ENCODE results near the gene KIRREL3.
A peak's percentile ranks its signal among the peaks of the same experiment; 100 is the strongest.

KIRREL3 gene

DNA sequence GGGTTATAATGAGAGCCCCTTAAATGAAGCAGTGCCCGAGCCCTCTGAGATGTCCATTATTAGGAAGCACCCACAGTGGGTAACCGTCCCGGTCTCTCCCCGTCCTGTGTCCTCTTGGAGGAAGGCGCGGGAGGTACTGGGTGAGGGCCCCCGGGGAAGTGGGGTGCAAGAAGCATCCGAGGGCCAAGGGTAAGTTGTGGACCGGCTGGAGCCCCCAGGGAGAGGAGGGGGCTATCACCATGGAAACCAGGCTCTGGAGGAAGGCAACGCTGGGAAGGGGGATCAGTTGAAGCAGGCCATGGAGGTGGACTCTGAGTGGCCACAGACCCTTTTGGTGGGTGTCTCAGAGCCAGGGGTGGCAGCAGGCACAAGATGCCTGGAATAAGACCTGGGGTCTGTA is 471.5 kb downstream of the KIRREL3 start:
- no peak for DNase-seq (ENCODE audit: low spot score)

DNA sequence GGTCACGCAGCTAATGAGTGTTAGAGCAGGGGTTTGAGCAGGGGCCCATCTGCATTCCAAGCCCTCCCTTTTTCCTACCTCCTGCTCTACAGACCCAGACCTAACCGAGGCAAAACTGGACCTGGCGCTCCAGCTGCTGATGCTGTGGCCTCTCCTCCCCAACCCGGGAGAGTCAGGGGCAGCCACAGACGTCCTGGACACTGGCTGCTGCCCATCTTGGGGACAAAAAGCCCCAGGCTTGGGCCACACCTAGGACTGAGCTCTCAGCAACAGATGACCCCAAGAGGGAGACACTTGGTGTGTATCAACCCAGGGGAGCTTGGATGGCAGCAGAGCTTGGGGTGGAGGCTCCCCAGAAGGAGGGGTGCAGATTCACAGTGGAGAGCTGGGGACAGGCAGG is 472.5 kb downstream of the KIRREL3 start:
- no peak for DNase-seq (ENCODE audit: low spot score)

DNA sequence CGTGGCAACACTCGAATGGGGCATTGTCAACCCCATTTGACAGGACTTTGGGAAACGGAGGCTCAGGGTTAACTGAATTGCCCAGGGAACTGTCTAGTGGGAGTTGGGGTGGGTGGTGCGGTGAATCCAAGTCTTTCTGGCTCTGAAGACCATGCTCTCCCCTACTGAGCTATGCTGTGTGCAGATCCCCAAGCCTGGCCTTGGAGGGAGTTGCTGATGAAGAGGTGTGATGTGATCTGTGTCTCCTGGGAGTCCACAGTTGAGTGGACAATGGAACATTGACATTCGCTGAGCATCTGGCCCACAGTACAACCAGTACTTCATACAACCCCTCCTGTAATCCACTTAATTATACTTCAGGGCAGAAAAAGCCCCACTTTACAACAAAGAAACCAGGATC is 472.9 kb downstream of the KIRREL3 start:
- DNase-seq (ENCODE audit: low spot score): no peak

DNA sequence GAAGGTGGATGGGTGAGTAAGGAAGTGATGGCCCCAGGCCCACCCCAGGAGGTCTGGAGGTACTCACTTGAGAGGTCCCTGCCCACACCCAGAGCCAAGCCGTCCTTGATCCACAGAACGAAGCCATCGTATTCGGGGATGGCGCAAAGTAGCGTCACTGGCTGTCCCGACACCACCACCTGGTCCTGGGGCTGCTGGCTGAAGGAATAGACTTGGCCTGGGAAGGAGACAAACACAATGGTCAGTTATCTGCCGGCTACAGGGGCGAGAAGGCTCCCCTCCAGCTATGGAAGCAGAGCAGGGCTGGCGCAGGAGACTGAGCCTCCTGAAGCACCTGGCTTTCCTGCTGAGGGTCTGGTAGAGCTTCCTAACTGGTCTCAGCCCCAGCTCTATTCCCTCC is 474.1 kb downstream of the KIRREL3 start:
- DNase-seq (ENCODE audit: low spot score): no peak

DNA sequence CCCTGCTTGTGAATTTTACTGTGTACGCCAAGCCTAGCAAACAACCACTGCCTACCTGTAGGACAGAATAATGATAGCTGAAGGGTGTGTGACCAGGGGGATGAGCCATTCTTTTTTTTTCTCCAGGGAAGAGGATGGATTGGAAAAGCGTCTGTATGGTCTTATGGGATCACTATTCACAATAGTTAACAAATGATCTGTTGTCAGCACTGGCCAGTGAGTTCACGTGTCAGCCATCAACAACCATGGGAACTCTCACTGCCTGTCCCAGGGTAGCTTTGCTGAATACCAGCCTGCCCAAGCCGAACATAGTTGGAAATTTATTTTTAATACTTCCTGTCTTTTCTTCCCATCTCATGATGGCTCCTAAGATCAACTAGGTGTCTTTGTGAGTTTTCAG is 474.9 kb downstream of the KIRREL3 start:
- DNase-seq (ENCODE audit: low spot score): no peak

DNA sequence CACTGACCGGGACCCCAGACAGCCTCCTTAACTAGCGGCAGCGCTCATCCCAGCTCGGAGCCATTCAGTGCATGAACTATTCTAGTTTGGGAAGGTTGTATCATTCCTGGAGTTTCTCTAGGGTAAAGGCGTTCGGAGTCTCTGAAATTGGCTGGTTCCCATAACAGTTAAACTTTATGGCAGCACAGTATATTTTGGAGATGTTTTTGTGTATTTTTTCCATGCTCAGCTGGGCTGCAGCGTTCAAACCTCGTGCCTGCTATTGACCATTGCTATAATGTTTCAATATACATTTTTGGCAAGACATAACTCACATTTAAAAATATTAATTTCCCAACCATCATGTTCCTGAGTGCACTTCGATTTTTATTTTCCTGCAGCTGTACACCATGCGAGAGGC is 475.4 kb downstream of the KIRREL3 start:
- no peak for DNase-seq (ENCODE audit: low spot score)

DNA sequence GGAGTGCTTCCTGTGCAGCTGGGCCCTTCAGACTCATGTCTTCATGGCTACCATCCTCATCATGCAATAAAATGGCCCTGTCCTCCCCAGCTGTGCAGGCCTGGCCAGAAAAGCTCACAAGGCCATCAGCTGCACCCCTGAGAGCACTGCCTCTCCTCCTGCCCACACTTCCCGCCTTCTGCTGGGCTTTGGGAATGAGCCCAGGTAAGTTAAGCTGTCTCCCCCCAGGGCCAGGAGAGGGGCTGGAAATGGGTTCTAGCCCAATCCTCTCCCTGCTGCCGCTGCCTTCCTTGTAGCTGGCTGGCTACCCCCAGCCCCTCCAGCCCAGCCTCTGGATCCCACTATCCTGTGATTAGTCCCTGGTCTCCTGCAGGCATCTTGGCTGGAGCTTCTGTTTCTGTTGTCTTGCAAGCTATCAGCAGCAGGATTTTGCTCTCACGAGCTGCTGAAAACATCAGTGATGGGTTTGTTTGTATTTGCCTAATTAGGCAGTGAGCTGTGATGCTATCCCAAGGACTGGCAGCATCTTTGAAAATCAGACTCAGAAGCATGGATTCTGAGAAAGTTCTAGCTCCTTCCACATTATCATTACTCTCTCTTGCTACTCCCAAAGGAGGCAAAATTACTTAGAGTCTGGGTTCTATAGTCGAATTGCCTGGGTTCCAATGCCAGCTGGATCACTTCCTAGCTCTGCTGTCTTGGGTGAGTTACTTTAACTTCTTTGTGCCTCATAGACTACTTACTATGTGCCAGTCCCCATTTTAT is 476.9 kb downstream of the KIRREL3 start:
- no peak for DNase-seq (ENCODE audit: low spot score)

DNA sequence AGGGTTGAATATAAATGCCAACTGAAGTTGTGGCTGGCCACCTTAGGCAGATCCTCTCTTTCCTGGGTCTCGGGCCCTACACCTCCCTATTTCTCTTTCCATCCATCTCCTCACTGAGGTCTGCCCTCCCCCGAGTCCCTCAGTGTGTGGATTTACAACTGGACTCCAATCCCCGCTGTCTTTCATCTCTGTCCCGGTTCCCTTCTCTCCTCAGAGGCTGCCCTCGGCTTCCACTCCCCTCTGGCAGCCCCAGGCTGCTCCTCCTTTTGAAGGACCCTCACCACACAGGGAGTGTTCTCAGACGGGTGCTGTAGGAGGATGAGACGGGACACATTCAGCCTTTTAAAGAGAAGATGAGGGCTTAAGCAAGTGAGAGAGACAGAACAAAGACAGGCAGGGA is 478.0 kb downstream of the KIRREL3 start:
- DNase-seq (ENCODE audit: low spot score): no peak

DNA sequence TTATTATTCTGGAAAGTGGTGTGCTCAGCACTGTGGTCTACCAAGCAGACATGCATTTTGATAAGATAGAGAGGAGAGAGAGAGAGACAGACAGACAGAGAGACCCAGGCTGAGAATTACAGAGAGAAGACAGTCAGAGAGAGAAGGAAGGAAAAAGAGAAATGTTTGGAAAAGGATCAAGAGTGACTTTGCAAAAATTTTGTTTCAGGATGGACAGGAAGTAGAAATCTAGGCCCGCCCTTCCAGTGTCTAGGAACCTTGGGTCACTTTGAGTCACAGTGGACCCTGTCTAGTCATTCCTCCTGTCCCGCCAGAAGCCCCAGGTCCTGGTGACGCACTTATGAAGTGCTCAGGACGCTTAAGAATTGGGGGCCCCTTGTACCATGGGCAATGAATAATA is 478.4 kb downstream of the KIRREL3 start:
- DNase-seq (ENCODE audit: low spot score): peak; percentile 43

DNA sequence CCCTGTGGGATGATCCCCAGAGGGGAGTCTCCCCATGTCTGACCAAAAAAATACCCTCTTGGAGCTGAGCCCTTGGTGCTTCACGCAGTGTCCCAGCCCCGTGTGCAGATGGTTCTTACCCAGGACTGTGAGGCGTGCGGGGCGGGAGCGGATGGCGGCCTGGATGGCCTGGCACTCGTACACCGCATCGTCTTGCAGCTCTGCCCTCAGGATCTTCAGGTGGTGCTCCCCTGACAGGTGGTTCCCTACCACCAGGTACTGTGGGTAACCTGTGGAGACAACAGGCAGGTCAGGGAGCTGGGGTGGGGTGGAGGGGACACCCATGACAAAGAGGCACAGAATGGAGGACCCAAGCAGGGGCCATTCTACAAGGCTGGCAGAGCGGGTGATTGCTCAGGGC is 479.4 kb downstream of the KIRREL3 start:
- DNase-seq (ENCODE audit: low spot score): no peak

DNA sequence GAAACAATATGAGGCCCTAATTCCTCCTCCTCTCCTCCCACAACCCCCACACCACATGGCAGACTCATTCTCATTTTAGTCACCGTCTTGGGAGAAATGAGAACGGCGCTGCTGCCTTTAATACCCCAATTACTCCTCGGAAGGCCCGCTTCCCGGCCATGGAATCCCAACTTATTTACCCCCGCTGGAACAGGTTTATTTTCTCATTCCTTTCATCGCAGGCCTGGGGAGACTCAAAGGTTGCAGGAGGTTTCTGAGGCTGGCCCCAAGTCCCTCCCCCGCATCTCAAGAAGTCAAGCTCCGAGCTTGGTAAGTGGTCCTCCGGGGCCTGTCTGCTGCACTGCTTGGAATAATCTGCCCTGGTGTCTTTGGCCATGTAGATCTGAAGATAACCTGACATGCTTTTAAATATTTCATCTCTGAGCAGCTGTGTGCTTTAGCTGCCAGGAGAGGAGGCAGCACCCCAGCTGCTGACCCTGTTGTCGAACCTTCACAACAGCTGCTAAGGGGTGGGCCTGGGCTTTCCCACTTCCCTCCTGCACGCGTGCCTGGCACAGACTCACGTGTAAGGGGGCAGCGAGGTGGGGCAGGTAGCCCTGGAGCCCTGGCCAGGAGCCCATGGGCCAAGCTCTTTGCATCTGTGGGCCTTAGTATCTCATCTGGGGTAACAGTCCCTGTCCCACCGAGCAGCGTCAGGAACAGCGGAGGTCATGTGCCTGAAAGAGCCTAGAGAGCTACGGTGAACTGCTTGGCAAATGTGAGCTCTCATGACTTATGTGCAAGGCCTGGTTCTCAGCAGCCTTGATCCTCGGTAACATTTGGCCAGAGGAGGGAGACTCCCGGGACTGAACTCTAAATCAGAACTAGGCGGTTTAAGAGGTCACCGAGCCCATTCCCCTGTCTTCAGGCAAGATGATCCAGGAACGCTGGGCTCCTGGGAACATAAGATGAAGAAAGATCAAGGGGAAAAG is 480.5 kb downstream of the KIRREL3 start:
- DNase-seq (ENCODE audit: low spot score): no peak

DNA sequence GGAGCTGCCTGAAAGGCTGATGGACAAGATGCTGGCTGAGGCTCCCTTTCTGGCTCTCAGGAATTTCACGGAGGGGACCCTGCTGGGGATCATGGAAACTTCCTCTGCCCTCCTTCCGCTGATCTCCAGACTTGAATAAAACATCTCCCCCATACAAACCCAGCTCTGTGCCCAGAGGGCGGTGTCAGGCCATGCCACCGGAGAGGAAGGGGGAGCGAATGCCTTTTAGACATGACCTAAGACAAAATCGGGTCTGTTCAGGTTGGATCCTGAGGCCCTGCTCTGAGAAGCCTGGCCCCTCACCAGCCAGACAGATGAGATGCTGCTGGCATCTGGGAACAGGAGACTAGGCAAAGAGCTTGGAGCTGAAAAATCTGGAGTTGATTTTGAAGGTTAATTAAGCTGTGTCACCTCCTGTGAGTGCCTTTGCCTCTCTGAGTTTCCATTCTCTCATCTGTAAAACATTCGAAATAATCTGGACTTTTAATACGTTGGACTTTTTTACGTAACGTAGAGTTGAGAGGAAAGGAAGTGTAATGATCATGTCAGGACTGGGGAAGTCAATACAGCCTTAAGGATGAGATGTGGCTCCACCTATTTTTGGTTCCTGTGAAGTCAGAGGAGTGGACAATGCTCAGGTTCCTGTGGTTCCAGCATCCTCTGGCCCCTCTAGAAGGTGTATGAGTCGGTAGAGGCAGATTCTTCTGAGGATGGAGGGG is 481.4 kb downstream of the KIRREL3 start:
- no peak for DNase-seq (ENCODE audit: low spot score)

DNA sequence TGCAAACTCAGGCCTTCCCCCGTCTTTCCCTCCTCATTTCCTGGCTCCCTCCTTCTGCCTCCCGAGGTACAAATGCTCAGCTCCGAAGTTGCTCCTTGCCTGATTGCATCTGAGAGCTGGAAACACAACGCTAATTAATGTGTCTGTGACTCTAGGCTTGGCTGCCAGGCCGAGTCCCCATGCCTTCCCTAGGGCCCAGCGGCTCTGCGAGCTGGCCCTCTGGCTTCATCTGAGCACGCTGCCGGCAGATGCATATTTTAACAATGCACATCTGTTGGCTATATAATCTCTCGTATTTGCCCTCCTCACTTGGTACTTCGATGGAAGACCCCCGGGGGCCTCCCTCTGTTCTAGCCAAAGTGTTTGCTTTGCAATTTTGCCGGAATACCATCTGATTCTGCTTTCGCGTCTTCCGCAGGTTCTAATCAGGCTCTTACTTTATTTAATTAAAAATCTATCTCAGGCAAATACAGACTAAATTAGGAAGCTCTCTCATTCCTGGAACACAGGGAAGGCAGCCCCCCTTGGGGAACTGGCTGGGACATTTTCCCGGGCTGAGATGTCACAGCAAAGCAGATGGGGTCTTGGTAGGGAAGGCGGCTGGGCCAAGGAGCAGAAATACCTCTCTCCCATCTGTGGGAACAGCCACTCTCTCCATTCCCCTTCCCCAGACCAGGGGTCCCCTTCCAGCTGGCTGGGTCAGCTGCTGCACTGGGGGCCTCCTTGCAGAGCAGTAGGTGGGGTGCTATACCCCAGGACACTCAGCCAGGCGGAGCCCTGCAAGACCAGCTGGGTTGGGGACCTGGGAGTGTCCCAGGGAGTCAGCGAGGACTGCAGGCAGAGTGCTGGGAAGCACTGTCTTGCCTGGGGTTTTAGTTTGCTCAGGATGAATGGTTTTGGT is 482.2 kb downstream of the KIRREL3 start:
- no peak for DNase-seq (ENCODE audit: low spot score)

DNA sequence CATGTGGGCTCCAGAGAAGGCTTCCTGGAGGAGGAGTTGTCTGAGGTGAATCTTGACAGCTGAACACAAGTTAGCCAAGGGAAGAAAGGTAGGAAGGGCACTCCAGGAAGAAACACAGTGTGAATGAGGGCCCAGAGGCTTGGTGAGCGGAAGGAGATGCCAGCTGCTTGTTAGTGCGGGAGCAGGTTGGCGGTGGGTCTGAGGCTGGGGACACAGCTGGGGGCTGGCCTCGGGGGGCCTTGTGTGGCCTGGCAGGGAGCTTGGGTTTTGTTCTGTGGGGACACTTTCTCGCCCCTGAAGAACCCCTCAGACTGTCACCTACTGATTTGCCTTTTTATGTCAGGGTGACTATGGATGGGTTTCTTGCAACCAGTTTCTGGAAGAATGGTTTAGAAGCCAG is 485.1 kb downstream of the KIRREL3 start:
- no peak for DNase-seq (ENCODE audit: low spot score)

DNA sequence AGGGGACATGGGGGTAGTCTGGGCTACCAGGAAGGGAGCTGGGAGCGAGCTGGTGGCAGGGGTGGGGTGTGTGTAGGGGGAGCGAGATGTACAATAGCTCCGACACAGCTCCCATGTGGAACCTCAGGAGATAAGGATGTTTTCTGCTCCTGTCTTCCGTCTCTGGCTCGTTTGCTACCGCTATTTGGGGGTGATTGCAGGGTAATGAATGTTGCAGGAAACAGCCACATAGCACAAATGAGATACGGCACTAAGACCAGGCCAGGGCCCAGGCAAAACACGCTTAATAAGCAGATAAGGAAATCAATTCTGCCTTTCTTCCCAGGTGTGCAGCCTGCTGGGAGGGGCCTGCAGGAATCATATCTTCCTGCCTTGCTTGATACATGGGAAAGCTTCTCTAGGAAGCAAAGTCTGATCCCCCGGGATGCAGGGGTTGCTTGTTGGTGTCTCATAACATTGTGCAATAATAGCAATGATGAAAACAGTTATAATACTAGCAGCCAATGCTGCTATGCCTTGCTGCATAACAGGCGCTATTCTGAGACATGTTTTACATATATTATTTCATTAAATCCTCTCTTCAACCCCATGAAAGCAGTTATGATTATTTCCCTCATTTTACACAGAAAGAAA is 486.4 kb downstream of the KIRREL3 start:
- DNase-seq (ENCODE audit: low spot score): no peak

DNA sequence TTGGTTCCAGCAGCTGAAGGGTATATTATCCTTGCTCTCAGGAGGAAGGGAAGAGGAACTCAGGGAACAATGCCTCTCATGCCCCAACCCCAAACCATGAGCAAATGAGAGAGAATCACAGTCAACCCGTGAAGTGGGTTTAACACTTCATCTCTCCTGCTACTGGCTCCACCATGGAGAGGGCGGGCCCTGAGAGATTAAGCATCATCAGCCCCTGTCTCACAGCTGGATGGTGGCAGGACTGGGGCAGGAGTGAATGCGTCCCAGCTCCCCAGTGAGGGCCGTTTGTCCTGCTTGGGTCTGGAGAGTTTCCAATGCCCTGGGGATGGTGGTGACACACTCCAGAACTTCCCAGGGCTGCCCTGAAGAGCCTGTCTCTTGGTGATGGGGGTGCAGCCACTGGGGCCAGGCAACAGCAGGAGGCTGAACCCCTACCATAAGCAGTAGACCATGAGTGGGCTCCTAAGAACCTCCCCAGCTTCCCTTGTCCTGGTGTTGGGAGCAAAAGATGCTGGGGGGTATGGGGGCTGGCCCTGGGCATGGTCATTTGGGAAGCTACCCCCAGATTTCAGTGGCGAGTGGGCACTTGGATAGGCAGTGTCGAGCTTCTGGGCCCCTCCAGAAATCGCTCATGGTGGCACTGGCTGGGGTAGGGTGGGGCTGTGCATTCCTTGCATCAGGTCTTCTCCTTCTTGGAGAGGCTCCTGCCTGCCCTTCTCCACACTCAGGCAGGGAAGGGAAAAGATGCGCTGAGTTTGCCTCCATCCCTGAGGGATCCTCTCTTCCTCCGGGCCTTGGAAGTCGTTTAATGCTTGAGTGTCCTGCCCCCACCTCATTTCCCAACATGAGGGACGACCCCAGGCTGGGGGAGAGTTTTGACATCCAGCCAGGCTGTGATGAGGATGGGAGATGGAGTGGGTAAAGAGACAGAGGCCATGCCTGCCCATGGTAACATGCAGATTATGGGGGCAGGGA is 487.5 kb downstream of the KIRREL3 start:
- no peak for DNase-seq (ENCODE audit: low spot score)

DNA sequence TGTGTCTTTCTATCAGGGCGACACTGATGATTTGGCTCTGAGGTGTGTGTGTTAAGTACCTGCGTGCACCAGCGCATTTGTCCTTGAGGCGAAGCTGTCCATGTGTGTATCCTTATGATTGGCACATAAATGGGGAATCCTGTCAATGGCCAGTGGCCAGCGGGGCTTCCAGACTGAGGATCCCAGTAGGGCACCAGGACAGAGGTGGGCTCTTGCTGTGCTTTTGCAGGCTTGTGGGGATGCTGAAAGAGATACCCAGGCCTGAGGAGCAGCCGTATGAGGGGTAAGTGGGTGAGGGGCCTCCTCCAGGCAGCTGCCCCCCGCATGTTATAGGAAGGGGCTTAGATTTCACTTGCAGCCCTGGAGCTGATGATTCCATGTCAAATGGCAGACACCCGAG is 488.3 kb downstream of the KIRREL3 start:
- DNase-seq (ENCODE audit: low spot score): no peak

DNA sequence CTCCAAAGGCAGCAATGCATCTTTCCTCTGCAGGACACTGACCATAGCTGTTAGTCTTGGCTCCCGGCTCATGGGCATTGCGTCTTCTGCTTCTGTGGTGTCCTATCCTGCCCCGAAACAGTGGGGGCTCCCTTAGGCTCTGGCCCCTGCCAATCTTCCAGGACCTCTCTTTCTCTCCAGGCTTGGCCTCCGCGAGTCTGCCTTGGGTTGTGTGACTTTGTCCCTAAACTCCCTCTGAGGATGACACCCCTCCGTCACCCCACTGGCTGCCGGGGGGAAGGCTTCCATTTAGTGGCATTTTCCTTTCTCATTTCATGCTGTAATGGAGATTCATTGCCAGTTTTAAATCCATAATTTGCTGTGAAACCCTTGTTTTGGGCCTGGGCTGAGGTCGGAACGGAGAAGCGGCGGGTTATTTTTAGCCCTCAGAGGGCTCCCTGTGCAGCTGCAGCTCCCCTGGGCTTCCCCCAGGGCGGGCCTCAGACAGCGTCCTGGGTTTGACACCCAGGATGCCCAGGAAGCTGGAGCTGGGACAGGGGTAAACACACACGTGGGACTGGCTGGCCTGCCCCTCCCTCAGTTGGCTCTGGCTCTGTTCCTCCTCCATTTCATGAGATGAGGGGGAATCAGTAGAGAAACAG is 489.0 kb downstream of the KIRREL3 start:
- DNase-seq (ENCODE audit: low spot score): no peak

DNA sequence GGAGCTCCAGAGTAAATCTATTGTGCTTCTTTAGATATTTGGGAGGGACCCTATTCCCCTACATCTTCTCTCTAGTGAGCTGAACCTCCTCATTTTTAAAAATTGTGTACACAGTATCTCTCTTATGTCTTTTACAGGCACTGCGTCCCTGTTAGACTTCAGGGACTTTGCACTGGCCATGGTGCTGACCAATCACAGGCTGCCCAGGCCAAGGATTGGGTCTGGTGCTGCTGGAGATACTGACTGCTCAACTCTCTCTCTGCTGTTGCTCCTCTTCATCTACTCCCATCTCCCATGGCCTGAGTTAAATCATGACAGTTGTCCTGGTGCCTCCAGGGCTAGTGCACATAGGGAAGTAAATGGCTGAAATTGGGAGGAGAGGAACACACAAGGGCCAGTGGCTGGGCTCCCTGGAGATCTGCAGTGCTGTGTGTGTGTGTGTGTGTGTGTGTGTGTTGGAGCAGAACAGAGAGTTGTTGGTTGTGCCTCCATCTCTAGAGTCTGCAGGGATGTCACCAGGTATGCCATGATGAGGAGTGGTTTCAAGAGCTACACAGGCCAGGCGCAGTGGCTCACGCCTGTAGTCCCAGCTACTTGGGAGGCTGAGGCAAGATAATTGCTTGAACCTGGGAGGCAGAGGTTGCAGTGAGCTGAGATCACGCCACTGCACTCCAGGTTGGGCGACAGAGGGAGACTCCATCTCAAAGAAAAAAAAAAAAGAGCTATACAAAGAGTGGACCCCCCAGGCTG is 489.8 kb downstream of the KIRREL3 start:
- peak; percentile 17 for DNase-seq (ENCODE audit: low spot score)

All from AG08395 (cell line).